HG02840 (cell line): ENCODE results near the gene UBE2A.

Experiments
- ATAC-seq: cut with Tn5 transposase; IDR thresholded peaks from one replicate; pipeline ENCODE4 v1.9.1; 2021; ENCODE audit warnings: mild to moderate bottlenecking, moderate library complexity, moderate number of reproducible peaks; ENCODE audit not compliant: unreplicated experiment, low FRiP score

The UBE2A gene

DNA sequence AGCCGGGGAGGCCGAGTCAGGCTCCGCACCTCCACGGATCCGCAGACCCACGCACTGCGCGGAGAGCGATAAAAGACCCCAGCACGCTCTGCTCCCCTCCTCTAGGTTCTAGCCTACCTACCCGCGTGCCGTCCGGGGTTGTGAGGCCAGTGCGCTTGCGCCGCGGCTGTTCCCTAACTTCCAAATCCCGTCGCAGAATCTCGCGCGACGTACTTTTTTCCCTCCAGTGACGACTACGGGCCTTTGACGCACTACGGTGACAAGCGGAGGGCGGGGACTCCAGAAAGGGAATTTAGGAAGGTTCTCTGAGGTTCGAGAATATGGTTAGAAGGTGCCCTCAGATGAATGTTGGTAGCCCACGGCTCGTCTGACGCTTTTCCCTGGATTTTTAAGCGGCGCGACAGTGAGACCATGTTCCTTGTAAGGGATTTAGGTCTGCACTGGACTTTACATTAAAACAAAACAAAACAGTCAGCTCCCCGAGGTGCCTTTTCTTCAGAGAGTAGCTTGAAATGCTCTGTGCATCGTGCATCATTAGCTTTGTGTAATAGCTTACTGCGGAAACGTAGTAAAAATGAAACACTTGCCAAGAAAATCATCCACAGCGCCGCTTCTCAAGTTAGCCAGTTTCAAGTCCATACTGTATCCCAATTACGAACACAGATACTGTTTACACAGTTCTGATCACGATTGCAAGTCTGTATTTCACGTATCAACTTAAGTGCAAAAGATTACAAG, 32.1 kb downstream of the UBE2A start, which contains the start of gene NKRF:
NKRF (minus strand) TSS at position 145 of the 738 bp plus-strand sequence.
- ATAC-seq: peak; percentile 78

DNA sequence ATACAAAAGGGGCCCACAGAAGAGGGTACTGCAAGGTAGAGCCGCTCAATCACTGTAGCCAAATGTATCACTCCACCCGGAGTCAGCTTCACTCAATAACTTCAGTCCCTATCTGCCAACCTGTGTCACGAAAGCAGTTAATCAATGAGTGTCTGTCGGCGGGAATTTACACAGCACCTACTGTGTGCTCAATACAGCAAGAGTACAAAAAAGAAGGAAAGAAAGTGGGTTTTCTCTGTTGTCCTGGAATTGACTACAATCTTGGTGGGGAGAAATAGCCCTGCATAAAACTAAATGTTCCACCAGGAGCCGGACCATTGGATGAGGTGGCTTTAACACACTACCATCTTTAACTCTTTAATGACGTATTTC, 32.6 kb downstream of the UBE2A start:
- no peak for ATAC-seq

DNA sequence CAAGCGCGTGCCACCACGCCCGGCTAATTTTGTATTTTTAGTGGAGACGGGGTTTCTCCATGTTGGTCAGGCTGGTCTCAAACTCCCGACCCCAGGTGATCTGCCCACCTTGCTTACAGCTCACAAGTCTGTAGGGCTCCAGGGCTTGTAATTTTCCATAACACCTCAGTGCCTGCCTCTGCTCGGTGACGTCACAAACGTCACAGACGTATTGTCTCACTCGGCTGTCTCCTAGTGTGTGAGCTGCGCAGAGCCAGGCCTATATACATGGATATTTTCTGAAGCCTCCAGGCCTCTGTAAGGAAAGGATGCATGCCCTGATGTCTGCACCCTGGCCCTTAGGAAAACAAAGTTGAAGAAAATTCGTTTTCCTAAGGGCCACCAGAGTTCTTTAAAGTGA, 40.4 kb downstream of the UBE2A start:
- no peak for ATAC-seq

DNA sequence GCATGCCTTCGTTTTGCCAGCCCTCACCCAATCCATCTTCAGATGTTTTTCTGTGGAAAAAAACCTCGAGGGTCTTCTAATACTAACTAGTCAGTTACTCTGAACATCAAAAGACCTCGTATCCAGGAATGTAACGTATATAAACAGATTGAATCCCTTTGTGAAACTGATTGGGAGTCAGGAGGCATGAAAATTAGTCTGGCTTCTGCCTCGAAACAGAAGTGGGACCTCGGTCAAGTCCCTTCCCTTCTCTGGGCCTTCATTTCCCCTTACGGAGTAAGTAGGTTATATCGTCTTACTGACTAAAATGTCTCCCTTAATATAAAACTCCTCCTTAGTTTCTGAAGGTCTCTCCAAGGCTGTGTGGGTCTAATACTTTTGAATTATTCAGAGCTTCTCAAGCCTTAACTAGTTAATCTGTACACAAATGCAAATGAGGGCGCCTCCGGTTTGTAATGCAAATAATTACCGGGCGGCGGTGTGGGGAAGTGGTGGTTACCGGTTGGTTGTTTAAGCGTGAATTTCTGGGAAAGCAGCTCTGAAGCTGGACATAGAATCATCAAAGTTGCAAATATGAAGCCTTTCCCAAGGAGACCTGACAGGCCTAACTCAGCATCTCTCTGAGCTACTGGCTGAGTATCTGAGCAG, 43.3 kb downstream of the UBE2A start:
- ATAC-seq: peak; percentile 63

DNA sequence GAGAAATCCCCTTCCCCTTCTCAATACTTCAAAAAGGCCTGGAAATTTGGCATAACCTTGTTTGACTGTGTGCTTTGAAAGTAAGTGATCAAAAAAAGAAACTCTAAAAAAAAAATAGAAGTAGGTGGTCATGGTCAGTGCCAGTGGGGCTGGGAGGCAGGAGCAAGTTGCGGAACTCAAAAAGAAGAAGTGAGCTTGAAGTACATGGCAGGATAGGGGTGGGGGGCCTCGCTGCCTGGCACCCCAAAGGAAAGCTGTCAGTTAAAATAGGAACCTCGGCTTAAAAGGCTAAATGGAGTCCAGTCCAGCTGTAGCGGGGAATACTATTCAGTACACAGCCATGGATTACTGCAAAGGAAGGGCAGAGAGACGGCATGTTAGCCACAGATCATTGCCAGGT, 44.1 kb downstream of the UBE2A start:
- no peak for ATAC-seq

DNA sequence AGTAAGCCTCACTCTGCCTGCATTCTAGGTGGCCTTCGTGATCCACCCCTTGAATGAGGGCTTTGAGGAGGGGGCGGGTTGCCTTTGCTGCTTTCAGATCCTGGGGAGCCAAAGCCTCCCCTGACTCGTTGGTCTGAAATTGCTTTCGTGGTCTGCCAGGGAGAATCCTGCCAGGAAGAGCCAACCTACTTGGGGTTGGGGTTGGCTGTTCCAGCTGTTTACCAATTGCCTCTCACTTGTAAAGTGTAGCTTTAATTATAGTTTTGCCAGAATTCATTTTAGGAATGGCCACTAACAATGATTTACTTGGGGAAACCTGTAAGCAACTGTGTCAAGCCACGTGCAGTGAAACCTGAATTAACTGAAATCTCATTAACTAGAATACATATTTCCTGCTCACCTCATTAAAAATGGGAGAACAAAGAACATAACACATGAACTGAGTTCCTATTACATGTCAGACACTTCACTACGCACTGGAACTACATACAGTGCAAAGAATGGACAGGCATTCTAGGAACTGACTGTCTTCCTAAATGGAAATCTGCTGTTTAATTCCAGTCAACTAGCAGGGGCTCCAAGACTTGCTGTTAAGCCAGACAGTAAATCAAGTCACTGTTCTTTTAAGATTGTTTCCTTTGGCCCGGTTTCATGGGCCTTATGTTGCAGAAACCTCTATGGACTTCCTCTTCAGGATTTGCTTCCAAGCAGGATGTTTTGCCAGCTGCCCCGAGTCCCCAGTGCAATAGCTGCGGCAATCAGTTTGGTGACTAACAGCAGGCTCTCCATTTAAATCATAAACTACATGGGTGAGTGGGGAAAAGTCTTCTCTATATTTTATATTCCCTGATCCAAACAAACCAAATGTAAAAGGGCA, 48.2 kb downstream of the UBE2A start:
- ATAC-seq: no peak

DNA sequence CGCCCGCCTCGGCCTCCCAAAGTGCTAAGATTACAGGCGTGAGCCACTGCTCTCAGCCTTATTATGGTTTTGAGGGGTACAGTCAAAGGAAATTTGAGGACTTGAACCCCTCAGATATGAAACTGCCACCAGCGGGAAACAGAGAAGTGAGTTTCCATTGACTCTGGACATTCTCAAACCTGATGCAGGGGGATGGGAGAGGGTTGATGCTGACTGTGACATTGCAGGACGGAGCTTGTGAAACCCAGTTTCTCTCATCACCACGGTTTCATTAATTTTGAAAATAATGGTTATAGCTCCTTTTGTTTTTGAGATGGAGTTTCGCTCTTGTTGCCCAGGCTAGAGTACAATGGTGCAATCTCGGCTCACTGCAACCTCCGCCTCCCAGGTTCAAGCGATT, 50.1 kb downstream of the UBE2A start:
- ATAC-seq: no peak

DNA sequence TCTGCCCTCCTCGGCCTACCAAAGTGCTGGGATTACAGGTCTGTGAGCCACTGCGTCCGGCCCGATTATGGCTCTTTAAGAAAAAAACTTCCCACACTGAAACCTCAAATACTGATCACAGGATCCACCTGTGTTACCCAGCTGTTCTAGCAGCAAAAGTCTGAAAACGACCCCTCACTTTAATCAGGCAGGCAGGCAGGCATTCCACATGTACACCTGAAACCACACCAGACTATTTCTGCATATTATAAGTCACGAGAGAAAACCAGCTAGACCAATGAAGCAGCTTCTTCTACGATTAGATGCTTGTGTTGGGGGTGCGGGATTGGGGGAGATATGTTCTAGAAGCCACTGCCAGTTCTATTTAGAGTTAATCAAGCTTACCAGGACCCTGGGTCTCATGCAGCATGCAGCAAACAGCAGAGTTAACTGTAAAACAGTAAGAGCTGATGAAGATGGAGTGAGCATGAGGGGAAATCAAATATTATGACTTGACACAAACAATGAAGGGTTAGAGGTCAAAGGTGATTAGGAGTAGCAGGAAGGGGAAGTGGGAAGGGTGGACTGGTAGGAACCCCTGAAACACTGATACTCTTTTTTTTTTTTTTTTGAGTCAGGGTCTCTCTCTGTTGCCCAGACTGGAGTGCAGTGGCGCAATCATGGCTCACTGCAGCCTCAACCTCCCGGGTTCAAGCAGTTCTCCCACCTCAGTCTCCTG, 50.7 kb downstream of the UBE2A start:
- ATAC-seq: no peak

DNA sequence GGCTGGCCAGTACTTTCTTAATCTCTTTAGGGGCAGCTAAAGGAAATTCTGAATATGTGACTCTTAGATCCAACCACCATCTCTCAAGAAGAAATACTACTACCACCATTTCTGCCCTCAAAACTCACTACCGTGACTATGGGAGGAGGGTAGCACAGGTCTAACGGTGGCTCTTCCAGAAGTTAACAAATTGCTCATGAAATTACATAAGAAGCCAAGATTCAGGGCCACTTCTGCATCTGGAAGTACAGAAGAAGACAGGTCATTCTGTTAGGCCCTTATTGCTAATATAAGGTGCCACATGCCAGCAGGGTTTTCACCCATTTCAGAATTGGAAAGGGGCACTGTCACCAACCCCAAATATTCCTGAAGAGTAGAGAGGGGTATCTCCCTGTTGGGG, 51.5 kb downstream of the UBE2A start:
- ATAC-seq: no peak
